ENCODE measurements around the gene FAM169A.
"Not testable (repeated sequence)": the region's sequence is repeated elsewhere in the genome, so short reads cannot be mapped to it uniquely, and the experiment has no call there.

Gene FAM169A

DNA sequence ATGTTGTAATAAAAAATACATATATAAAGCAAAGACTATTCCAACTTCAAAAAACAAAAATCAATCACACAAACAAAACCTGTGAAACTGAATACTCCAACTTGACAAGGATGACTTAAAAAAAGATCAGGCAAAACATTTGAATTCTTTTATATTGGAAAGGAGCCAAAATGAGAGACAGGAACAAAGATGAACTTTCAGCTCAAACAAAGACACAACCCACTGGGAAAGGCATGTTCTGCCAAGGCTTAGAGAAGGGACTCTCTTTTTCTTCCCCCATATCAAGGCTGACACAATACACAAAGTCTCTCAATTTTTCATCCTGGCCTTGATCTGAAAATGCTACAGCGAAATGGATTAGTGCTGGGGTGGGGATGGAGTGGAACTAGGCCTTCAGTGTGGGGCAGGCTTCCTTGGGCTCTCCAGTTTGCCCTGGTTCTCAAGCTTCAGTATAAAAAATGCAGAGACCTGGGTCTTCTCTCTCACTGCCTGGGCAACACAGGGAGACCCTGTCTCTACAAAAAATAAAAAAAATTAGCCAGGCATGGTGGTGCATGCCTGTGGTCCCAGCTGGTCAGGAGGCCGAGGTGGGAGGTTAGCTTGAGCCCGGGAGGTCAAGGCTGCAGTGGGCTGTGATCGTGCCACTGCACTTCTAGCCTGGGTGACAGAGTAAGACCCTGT lies 11.6 kb upstream of the FAM169A start:
- H3K27me3 ChIP-seq (ENCODE audit: insufficient read depth, low read depth) = no peaks in the 10 kb centered on the region
- H2AFZ ChIP-seq (ENCODE audit: low read depth) = no peak overlapping the region
- H3K9ac ChIP-seq = no peak overlapping the region
- no peak overlapping the region for H3K27ac ChIP-seq
- TF ChIP-seq, protein P1, sequence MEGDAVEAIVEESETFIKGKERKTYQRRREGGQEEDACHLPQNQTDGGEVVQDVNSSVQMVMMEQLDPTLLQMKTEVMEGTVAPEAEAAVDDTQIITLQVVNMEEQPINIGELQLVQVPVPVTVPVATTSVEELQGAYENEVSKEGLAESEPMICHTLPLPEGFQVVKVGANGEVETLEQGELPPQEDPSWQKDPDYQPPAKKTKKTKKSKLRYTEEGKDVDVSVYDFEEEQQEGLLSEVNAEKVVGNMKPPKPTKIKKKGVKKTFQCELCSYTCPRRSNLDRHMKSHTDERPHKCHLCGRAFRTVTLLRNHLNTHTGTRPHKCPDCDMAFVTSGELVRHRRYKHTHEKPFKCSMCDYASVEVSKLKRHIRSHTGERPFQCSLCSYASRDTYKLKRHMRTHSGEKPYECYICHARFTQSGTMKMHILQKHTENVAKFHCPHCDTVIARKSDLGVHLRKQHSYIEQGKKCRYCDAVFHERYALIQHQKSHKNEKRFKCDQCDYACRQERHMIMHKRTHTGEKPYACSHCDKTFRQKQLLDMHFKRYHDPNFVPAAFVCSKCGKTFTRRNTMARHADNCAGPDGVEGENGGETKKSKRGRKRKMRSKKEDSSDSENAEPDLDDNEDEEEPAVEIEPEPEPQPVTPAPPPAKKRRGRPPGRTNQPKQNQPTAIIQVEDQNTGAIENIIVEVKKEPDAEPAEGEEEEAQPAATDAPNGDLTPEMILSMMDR (conservative IDR thresholded peaks at IDR 0.05; ENCODE audit: low read depth, low read length) = no peak
- no peak overlapping the region for H3K4me2 ChIP-seq
- no peaks in the 10 kb centered on the region for H4K20me1 ChIP-seq (ENCODE audit: insufficient read depth)
- no peak overlapping the region for H3K4me3 ChIP-seq (IDR thresholded peaks at IDR 0.05; ENCODE audit: insufficient read depth, low read depth, low read length)
- H3K79me2 ChIP-seq (ENCODE audit: insufficient read depth, low read depth) = no peaks in the 10 kb centered on the region
- no peaks in the 10 kb centered on the region for H3K4me1 ChIP-seq (ENCODE audit: low read depth, poor library complexity, severe bottlenecking)
- no peaks in the 10 kb centered on the region for H3K36me3 ChIP-seq (ENCODE audit: insufficient read depth)

DNA sequence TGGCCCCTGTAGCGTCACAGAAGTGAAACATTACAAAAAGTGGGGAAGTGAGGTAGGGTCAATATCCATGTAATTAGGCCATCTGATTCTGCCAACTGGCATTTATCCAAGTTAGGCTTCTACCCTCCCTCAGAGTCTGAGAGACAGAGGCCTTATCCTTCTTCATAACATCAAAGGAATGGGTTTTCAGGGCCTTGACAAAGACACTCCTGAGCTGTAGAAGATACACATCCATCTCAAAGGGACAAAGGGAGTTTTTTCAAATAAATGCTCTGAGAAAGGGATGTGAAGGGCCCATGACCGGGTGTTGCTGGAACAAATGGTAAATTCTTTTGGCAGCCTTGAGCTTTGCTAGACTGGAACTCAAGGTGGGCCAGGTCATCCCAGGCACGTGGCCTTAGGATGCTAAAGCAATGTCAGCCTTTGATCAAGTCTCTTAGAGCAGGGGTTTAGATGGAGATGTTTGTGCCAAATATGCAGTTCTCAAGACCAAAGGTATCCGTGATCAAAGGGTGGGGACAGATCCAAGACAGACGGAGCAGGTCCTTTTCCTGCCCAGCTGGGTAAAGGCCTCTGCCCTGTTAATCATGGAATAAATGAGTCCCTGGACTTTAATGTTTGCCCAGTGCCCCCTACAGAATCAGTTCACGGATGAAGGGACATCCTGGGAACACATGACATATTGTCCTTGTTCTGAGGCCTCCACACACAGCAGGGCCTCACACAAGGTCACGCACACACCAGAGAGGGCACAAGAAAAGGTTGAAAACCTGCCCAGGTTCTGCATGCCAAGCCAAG lies 10.0 kb upstream of the FAM169A start:
- H3K9ac ChIP-seq = no peak overlapping the region
- H3K27me3 ChIP-seq (ENCODE audit: insufficient read depth, low read depth) = no peaks in the 10 kb centered on the region
- no peaks in the 10 kb centered on the region for H4K20me1 ChIP-seq (ENCODE audit: insufficient read depth)
- no peaks in the 10 kb centered on the region for H3K79me2 ChIP-seq (ENCODE audit: insufficient read depth, low read depth)
- H3K27ac ChIP-seq = no peak overlapping the region
- TF ChIP-seq, protein P1 (conservative IDR thresholded peaks at IDR 0.05; ENCODE audit: low read depth, low read length) = no peak
- no peaks in the 10 kb centered on the region for H3K4me1 ChIP-seq (ENCODE audit: low read depth, poor library complexity, severe bottlenecking)
- no peak overlapping the region for H3K4me2 ChIP-seq
- H3K4me3 ChIP-seq (IDR thresholded peaks at IDR 0.05; ENCODE audit: insufficient read depth, low read depth, low read length) = no peak overlapping the region
- H3K36me3 ChIP-seq (ENCODE audit: insufficient read depth) = no peaks in the 10 kb centered on the region
- no peak overlapping the region for H2AFZ ChIP-seq (ENCODE audit: low read depth)

DNA sequence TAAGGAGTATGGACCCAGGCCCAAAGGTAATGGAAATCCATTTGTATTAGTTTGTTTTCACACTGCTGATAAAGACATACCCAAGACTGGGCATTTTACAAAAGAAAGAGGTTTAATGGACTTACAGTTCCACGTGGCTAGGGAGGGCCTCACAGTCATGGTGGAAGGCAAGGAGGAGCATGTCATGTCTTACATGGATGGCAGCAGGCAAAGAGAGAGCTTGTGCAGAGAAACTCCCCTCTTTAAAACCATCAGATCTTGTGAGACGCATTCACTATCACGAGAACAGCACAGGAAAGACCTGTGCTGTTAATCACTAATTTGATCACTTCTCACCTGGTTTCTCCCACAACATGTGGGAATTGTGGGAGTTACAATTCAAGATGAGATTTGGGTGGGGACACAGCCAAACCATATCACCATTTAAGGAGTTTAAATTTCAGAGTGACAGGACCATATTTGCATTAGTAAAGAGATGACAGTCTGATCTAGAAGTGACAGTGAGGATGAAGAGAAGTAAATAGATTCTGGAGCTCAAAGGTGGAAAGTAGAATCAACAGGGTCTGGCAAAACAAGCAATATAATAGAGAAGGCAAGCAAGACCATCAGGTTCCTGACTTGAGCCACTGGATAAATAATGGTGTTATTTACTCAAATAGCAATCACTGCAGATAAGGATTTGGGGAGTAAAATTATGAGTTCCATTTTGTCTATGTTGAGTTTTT lies 7.5 kb upstream of the FAM169A start:
- Histone ChIP-seq H3K4me3 (IDR thresholded peaks at IDR 0.05; ENCODE audit: insufficient read depth, low read depth, low read length) (no peak overlapping the region), H3K36me3 (ENCODE audit: insufficient read depth) (no peaks in the 10 kb centered on the region), H4K20me1 (ENCODE audit: insufficient read depth) (no peaks in the 10 kb centered on the region), H3K4me2 (no peak overlapping the region), H3K9ac (no peak overlapping the region), H3K27ac (no peak overlapping the region), H2AFZ (ENCODE audit: low read depth) (no peak overlapping the region), H3K4me1 (ENCODE audit: low read depth, poor library complexity, severe bottlenecking) (no peaks in the 10 kb centered on the region), H3K79me2 (ENCODE audit: insufficient read depth, low read depth) (no peaks in the 10 kb centered on the region), H3K27me3 (ENCODE audit: insufficient read depth, low read depth) (no peaks in the 10 kb centered on the region)
- TF ChIP-seq, protein P1 (conservative IDR thresholded peaks at IDR 0.05; ENCODE audit: low read depth, low read length) = no peak

DNA sequence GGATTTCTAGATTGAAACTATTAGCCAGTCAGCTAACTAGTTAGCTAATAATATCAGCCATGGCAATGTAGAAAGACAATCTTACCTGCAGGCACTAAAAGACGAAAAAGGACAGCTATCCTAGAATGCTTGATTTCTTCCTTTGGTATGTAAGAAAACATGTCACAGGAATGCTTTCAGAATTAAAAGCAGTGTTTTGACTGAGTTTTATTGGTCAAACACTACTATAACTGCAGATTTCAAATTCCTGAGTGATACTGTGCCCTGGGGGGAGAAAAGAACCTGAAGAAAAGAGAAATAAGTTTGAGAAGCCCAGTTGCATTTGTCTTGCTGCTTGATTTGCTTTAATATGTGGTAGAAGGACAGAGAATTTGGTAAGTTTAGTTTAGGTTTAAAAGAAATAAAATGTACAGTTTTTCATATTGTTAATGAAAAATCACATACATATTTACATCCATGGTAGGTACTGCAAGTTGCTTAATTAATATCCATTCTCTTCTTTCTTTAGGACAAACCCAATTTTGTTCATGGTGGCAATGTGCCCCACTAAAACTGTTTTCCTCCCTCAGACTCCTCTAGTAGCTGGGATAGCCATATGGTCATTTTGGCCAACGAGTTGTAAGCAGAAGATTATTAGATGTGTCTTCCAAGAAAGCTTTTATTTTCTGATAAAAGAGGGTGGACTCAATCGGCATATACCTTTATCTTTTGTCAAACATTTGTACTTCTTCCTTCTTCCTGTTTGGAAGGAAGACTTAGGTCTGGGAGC lies 4.3 kb upstream of the FAM169A start:
- Histone ChIP-seq H3K79me2 (ENCODE audit: insufficient read depth, low read depth) (no peaks in the 10 kb centered on the region), H3K4me1 (ENCODE audit: low read depth, poor library complexity, severe bottlenecking) (no peaks in the 10 kb centered on the region), H3K36me3 (ENCODE audit: insufficient read depth) (no peaks in the 10 kb centered on the region), H4K20me1 (ENCODE audit: insufficient read depth) (no peaks in the 10 kb centered on the region), H3K9ac (no peak overlapping the region), H2AFZ (ENCODE audit: low read depth) (no peak overlapping the region; the same call in 1 of the 2 replicates), H3K27me3 (ENCODE audit: insufficient read depth, low read depth) (no peaks in the 10 kb centered on the region), H3K27ac (no peak overlapping the region), H3K4me3 (IDR thresholded peaks at IDR 0.05; ENCODE audit: insufficient read depth, low read depth, low read length) (no peak overlapping the region), H3K4me2 (no peak overlapping the region)
- TF ChIP-seq, protein P1 (conservative IDR thresholded peaks at IDR 0.05; ENCODE audit: low read depth, low read length) = no peak

GRCh38 chr5:74869414-74869813 lies 3.2 kb upstream of the FAM169A start:
- not testable (repeated sequence) for H3K9ac ChIP-seq; H3K27ac ChIP-seq; H3K4me3 ChIP-seq (IDR thresholded peaks at IDR 0.05; ENCODE audit: insufficient read depth, low read depth, low read length); H4K20me1 ChIP-seq (ENCODE audit: insufficient read depth); H3K4me2 ChIP-seq; H3K36me3 ChIP-seq (ENCODE audit: insufficient read depth); H3K4me1 ChIP-seq (ENCODE audit: low read depth, poor library complexity, severe bottlenecking); H3K27me3 ChIP-seq (ENCODE audit: insufficient read depth, low read depth); H2AFZ ChIP-seq (ENCODE audit: low read depth); H3K79me2 ChIP-seq (ENCODE audit: insufficient read depth, low read depth)

Data from KMS-11 (cell line).